ENCODE data around the gene CLECL1.
"Not testable (repeated sequence)": the region's sequence is repeated elsewhere in the genome, so short reads cannot be mapped to it uniquely, and the experiment has no call there.

DNA sequence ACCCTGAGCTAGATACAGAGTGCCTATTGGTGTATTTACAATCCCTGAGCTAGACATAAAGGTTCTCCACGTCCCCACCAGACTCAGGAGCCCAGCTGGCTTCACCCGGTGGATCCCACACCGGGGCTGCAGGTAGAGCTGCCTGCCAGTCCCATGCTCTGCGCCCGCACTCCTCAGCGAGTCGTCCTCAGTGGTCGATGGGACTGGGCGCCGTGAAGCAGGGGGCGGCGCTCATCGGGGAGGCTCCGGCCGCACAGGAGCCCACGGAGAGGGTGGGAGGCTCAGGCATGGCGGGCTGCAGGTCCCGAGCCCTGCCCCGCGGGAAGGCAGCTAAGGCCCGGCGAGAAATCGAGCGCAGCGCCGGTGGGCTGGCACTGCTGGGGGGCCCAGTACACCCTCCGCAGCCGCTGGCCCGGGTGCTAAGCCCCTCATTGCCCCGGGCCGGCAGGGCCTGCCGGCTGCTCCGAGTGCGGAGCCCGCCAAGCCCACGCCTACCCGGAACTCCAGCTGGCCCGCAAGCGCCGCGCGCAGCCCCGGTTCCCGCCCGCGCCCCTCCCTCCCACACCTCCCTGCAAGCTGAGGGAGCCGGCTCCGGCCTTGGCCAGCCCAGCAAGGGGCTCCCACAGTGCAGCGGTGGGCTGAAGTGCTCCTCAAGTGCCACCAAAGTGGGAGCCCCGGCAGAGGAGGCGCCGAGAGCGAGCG, 6.7 kb upstream of the CLECL1 start:
- not testable (repeated sequence) for TF ChIP-seq POLR2A (IDR thresholded peaks at IDR 0.05; ENCODE audit: low read depth)
- TF ChIP-seq, protein P1, sequence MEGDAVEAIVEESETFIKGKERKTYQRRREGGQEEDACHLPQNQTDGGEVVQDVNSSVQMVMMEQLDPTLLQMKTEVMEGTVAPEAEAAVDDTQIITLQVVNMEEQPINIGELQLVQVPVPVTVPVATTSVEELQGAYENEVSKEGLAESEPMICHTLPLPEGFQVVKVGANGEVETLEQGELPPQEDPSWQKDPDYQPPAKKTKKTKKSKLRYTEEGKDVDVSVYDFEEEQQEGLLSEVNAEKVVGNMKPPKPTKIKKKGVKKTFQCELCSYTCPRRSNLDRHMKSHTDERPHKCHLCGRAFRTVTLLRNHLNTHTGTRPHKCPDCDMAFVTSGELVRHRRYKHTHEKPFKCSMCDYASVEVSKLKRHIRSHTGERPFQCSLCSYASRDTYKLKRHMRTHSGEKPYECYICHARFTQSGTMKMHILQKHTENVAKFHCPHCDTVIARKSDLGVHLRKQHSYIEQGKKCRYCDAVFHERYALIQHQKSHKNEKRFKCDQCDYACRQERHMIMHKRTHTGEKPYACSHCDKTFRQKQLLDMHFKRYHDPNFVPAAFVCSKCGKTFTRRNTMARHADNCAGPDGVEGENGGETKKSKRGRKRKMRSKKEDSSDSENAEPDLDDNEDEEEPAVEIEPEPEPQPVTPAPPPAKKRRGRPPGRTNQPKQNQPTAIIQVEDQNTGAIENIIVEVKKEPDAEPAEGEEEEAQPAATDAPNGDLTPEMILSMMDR (IDR thresholded peaks at IDR 0.05) = not testable (repeated sequence)
